SK-N-SH treated with all-trans-retinoic acid at 6 μM for 48 hours (cell line): Measurements from ENCODE around the gene SLC37A1.

Experiments
- ATAC-seq: fragments of 200-7000 bp; cut with Tn5 transposase; 3 replicates; pipeline ENCODE4 v1.9.1; 2020; ENCODE audit warnings: mild to moderate bottlenecking, moderate library complexity
- ARNTL ChIP-seq: fragments of 450-650 bp; formaldehyde crosslinking; IDR thresholded peaks from 2 replicates; pipeline ENCODE4 v1.5.0; 2020; ENCODE audit warnings: low read depth, mild to moderate bottlenecking, moderate library complexity, borderline replicate concordance
- BACH2 ChIP-seq: fragments of 250-450 bp; sonication (Bioruptor Pico); IDR thresholded peaks from 2 replicates; pipeline ENCODE4 v1.9.0; 2021; ENCODE audit warnings: mild to moderate bottlenecking, borderline replicate concordance
- CSDC2 ChIP-seq: fragments of 250-450 bp; sonication (Bioruptor Pico); IDR thresholded peaks from 2 replicates; pipeline ENCODE4 v1.5.0; 2020; ENCODE audit warnings: mild to moderate bottlenecking, moderate library complexity
- ESRRG ChIP-seq: fragments of 250-450 bp; sonication (Bioruptor Pico); IDR thresholded peaks from 2 replicates; pipeline ENCODE4 v1.6.1; 2021; ENCODE audit warnings: mild to moderate bottlenecking
- GLIS3 ChIP-seq: fragments of 250-450 bp; sonication (Bioruptor Pico); IDR thresholded peaks from 2 replicates; pipeline ENCODE4 v1.5.0; 2020; ENCODE audit warnings: mild to moderate bottlenecking, moderate library complexity
- ISL1 ChIP-seq: fragments of 250-450 bp; sonication (Bioruptor Pico); IDR thresholded peaks from 2 replicates; pipeline ENCODE4 v2.1.2; 2022; ENCODE audit warnings: mild to moderate bottlenecking, moderate library complexity
- OSR1 ChIP-seq: fragments of 250-450 bp; sonication (Bioruptor Pico); IDR thresholded peaks from 2 replicates; pipeline ENCODE4 v1.8.0; 2022; ENCODE audit warnings: moderate library complexity, mild to moderate bottlenecking, inconsistent platforms
- PPARA ChIP-seq: fragments of 250-450 bp; sonication (Bioruptor Pico); IDR thresholded peaks from 2 replicates; pipeline ENCODE4 v1.5.0; 2020; ENCODE audit warnings: mild to moderate bottlenecking, borderline replicate concordance
- RARB ChIP-seq: fragments of 250-450 bp; sonication (Bioruptor Pico); IDR thresholded peaks from 2 replicates; pipeline ENCODE4 v1.8.0; 2021; ENCODE audit warnings: mild to moderate bottlenecking, moderate library complexity
- TCF4 ChIP-seq: fragments of 250-450 bp; sonication (Bioruptor Pico); IDR thresholded peaks from 2 replicates; pipeline ENCODE4 v1.8.0; 2021; ENCODE audit warnings: mild to moderate bottlenecking, moderate library complexity, borderline replicate concordance
- TOX ChIP-seq: fragments of 250-450 bp; sonication (Bioruptor Pico); IDR thresholded peaks from 2 replicates; pipeline ENCODE4 v1.8.0; 2021; ENCODE audit warnings: mild to moderate bottlenecking, moderate library complexity, borderline replicate concordance
- ZC3H10 ChIP-seq: fragments of 250-450 bp; sonication (Bioruptor Pico); IDR thresholded peaks from 2 replicates; pipeline ENCODE4 v1.5.1; 2021; ENCODE audit warnings: mild to moderate bottlenecking, moderate library complexity
- ZFP3 ChIP-seq: fragments of 250-450 bp; sonication (Bioruptor Pico); IDR thresholded peaks from 2 replicates; pipeline ENCODE4 v1.5.0; 2020; ENCODE audit warnings: mild to moderate bottlenecking, moderate library complexity
- ZFP30 ChIP-seq: fragments of 450-650 bp; formaldehyde crosslinking; IDR thresholded peaks from 2 replicates; pipeline ENCODE4 v1.5.0; 2022; ENCODE audit warnings: mild to moderate bottlenecking, moderate library complexity
- ZNF565 ChIP-seq: fragments of 450-650 bp; formaldehyde crosslinking; conservative IDR thresholded peaks from 2 replicates; pipeline ENCODE4 v1.5.0; 2020; ENCODE audit warnings: low read depth, mild to moderate bottlenecking, moderate library complexity
- ZNF70 ChIP-seq: fragments of 450-650 bp; formaldehyde crosslinking; IDR thresholded peaks from 2 replicates; pipeline ENCODE4 v1.5.0; 2020; ENCODE audit warnings: mild to moderate bottlenecking, moderate library complexity
- ZNF8 ChIP-seq: fragments of 450-650 bp; formaldehyde crosslinking; IDR thresholded peaks from 2 replicates; pipeline ENCODE4 v1.5.0; 2020; ENCODE audit warnings: mild to moderate bottlenecking, moderate library complexity
- TF ChIP-seq, protein P1 (sequence below): fragments of 250-450 bp; sonication (Bioruptor Pico); IDR thresholded peaks from 2 replicates; pipeline ENCODE4 v1.5.1; 2021; ENCODE audit warnings: mild to moderate bottlenecking, moderate library complexity
- TF ChIP-seq, protein P2 (sequence below): fragments of 250-450 bp; sonication (Bioruptor Pico); IDR thresholded peaks from 2 replicates; pipeline ENCODE4 v1.5.1; 2020; ENCODE audit warnings: low read depth, mild to moderate bottlenecking, moderate library complexity
- TF ChIP-seq, protein P3 (sequence below): fragments of 250-450 bp; sonication (Bioruptor Pico); IDR thresholded peaks from 2 replicates; pipeline ENCODE4 v1.5.0; 2020; ENCODE audit warnings: mild to moderate bottlenecking, moderate library complexity
- TF ChIP-seq, protein P4 (sequence below): fragments of 250-450 bp; sonication (Bioruptor Pico); IDR thresholded peaks from 2 replicates; pipeline ENCODE4 v1.8.0; 2020; ENCODE audit warnings: mild to moderate bottlenecking, moderate library complexity, borderline replicate concordance
- TF ChIP-seq, protein P5 (sequence below): fragments of 250-450 bp; sonication (Bioruptor Pico); IDR thresholded peaks from 2 replicates; pipeline ENCODE4 v1.8.0; 2021; ENCODE audit warnings: low read depth, mild to moderate bottlenecking, moderate library complexity, borderline replicate concordance

SLC37A1 gene

DNA sequence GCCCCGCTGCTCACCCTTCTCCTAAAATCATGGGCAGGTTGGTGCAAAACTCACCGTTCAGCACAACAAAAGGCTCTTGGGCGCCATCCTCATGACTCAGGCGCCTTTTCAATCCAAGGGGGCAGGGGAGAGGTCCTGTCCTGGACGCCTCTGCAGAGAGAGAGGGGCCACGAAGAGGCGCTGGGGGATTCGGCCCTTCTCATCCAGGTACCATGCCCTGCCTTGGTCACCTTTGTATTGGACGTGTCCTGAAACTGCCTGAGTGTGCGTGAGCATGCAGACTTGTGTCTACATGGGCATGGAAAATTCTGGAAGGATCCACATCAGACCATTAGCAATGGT, 53.5 kb downstream of the SLC37A1 start:
- no peak for ATAC-seq
- TF ChIP-seq CSDC2 (CRISPR knock-in tag), result no peak
- TF ChIP-seq BACH2 (CRISPR knock-in tag), result no peak
- TF ChIP-seq TCF4 (CRISPR knock-in tag), result no peak
- no peak for TF ChIP-seq ZNF565 (CRISPR knock-in tag)
- TF ChIP-seq RARB (CRISPR knock-in tag), result no peak
- TF ChIP-seq TOX (CRISPR knock-in tag), result no peak
- TF ChIP-seq, protein P1, sequence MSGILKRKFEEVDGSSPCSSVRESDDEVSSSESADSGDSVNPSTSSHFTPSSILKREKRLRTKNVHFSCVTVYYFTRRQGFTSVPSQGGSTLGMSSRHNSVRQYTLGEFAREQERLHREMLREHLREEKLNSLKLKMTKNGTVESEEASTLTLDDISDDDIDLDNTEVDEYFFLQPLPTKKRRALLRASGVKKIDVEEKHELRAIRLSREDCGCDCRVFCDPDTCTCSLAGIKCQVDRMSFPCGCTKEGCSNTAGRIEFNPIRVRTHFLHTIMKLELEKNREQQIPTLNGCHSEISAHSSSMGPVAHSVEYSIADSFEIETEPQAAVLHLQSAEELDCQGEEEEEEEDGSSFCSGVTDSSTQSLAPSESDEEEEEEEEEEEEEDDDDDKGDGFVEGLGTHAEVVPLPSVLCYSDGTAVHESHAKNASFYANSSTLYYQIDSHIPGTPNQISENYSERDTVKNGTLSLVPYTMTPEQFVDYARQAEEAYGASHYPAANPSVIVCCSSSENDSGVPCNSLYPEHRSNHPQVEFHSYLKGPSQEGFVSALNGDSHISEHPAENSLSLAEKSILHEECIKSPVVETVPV, result no peak
- no peak for TF ChIP-seq ESRRG (CRISPR knock-in tag)
- TF ChIP-seq ZNF8 (CRISPR knock-in tag), result no peak
- no peak for TF ChIP-seq GLIS3 (CRISPR knock-in tag)
- no peak for TF ChIP-seq ISL1 (CRISPR knock-in tag)
- no peak for TF ChIP-seq PPARA (CRISPR knock-in tag)
- TF ChIP-seq ARNTL (CRISPR knock-in tag), result no peak
- no peak for TF ChIP-seq ZFP3 (CRISPR knock-in tag)
- no peak for TF ChIP-seq ZNF70 (CRISPR knock-in tag)
- TF ChIP-seq ZC3H10 (CRISPR knock-in tag), result no peak
- TF ChIP-seq, protein P2, sequence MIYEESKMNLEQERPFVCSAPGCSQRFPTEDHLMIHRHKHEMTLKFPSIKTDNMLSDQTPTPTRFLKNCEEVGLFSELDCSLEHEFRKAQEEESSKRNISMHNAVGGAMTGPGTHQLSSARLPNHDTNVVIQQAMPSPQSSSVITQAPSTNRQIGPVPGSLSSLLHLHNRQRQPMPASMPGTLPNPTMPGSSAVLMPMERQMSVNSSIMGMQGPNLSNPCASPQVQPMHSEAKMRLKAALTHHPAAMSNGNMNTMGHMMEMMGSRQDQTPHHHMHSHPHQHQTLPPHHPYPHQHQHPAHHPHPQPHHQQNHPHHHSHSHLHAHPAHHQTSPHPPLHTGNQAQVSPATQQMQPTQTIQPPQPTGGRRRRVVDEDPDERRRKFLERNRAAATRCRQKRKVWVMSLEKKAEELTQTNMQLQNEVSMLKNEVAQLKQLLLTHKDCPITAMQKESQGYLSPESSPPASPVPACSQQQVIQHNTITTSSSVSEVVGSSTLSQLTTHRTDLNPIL, result no peak
- TF ChIP-seq, protein P3, sequence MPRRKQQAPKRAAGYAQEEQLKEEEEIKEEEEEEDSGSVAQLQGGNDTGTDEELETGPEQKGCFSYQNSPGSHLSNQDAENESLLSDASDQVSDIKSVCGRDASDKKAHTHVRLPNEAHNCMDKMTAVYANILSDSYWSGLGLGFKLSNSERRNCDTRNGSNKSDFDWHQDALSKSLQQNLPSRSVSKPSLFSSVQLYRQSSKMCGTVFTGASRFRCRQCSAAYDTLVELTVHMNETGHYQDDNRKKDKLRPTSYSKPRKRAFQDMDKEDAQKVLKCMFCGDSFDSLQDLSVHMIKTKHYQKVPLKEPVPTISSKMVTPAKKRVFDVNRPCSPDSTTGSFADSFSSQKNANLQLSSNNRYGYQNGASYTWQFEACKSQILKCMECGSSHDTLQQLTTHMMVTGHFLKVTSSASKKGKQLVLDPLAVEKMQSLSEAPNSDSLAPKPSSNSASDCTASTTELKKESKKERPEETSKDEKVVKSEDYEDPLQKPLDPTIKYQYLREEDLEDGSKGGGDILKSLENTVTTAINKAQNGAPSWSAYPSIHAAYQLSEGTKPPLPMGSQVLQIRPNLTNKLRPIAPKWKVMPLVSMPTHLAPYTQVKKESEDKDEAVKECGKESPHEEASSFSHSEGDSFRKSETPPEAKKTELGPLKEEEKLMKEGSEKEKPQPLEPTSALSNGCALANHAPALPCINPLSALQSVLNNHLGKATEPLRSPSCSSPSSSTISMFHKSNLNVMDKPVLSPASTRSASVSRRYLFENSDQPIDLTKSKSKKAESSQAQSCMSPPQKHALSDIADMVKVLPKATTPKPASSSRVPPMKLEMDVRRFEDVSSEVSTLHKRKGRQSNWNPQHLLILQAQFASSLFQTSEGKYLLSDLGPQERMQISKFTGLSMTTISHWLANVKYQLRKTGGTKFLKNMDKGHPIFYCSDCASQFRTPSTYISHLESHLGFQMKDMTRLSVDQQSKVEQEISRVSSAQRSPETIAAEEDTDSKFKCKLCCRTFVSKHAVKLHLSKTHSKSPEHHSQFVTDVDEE (CRISPR knock-in tag), result no peak
- TF ChIP-seq OSR1, result no peak

DNA sequence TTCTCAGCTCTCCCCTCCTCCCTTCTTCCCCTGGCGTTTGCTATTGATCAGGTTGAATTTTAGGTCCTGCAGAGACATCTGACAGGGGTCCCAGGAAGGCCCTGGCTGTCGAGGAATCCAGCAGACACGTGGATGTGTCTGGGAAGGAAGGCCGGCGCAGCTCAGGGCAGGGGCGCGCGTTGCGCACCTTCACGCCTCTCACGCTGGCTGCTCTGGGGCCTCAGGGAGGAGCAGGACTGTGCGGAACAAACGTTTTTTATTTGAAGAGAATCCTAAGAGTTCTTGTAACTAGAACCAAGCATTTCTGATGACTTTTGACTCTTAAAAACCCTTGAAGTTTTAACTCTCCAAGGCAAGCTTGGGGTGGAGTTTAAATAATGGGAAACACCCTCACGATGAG, 54.2 kb downstream of the SLC37A1 start:
- TF ChIP-seq ARNTL (CRISPR knock-in tag) (no peak), ZC3H10 (CRISPR knock-in tag) (no peak), ZNF70 (CRISPR knock-in tag) (no peak), TCF4 (CRISPR knock-in tag) (no peak), OSR1 (no peak)
- TF ChIP-seq, protein P2, result no peak
- TF ChIP-seq, protein P4, sequence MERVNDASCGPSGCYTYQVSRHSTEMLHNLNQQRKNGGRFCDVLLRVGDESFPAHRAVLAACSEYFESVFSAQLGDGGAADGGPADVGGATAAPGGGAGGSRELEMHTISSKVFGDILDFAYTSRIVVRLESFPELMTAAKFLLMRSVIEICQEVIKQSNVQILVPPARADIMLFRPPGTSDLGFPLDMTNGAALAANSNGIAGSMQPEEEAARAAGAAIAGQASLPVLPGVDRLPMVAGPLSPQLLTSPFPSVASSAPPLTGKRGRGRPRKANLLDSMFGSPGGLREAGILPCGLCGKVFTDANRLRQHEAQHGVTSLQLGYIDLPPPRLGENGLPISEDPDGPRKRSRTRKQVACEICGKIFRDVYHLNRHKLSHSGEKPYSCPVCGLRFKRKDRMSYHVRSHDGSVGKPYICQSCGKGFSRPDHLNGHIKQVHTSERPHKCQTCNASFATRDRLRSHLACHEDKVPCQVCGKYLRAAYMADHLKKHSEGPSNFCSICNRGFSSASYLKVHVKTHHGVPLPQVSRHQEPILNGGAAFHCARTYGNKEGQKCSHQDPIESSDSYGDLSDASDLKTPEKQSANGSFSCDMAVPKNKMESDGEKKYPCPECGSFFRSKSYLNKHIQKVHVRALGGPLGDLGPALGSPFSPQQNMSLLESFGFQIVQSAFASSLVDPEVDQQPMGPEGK (CRISPR knock-in tag), result no peak
- TF ChIP-seq, protein P5, sequence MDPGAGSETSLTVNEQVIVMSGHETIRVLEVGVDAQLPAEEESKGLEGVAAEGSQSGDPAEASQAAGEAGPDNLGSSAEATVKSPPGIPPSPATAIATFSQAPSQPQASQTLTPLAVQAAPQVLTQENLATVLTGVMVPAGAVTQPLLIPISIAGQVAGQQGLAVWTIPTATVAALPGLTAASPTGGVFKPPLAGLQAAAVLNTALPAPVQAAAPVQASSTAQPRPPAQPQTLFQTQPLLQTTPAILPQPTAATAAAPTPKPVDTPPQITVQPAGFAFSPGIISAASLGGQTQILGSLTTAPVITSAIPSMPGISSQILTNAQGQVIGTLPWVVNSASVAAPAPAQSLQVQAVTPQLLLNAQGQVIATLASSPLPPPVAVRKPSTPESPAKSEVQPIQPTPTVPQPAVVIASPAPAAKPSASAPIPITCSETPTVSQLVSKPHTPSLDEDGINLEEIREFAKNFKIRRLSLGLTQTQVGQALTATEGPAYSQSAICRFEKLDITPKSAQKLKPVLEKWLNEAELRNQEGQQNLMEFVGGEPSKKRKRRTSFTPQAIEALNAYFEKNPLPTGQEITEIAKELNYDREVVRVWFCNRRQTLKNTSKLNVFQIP (CRISPR knock-in tag), result no peak
- ATAC-seq, result no peak

DNA sequence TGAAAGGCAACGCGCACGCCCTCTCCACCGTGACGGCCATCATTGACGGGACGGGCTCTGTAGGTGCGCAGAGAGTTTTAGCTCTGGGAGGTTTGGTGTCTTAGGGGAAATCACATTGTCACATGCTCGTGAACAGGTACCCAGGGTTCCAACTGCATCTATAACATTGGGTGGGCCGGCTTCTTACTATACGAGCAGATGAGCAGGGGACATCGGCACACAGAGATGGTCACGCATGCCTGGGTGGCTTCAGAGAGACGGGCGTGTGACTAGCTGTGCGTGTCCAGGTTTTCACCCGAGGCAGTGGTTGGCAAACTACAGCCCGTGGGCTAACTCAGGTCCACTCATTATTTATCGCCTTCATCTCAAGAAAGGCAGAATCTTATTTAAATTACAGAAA, 54.7 kb downstream of the SLC37A1 start:
- no peak for ATAC-seq
- TF ChIP-seq, protein P2, result no peak
- TF ChIP-seq BACH2 (CRISPR knock-in tag) (no peak), CSDC2 (CRISPR knock-in tag) (no peak), ZFP3 (CRISPR knock-in tag) (no peak), ZFP30 (CRISPR knock-in tag) (no peak), ZNF70 (CRISPR knock-in tag) (no peak), TOX (CRISPR knock-in tag) (no peak), OSR1 (no peak), TCF4 (CRISPR knock-in tag) (no peak)
- TF ChIP-seq, protein P5 (CRISPR knock-in tag), result no peak
- TF ChIP-seq, protein P4 (CRISPR knock-in tag), result no peak
